K562 (cell line): Measurements from ENCODE around the gene CARD18. TPM values are rescaled to one million over a fixed set of nuclear protein-coding genes. Genes with fewer than 3 reads are reported as not detected.

ENCODE experiments used
- ATAC-seq: fragments of 200-7000 bp; cut with Tn5 transposase; 3 replicates; pipeline ENCODE4 v1.9.1; 2020; ENCODE audit warnings: moderate library complexity
- BruUV-seq: library from RNA; stranded (reverse); fragments of 400-500 nt; replicated peaks from 2 replicates; lab custom pipeline; 2021; lab: Mats Ljungman, UMichigan
- CTCF ChIA-PET: fragments of 300-600 bp; formaldehyde crosslinking; extraction: SDS; loops from one replicate; lab custom pipeline; 2021; ENCODE audit warnings: low intra/inter-chr PET ratio; lab: Yijun Ruan, JAX
- POLR2A ChIA-PET: fragments of 300-600, 350-650 bp; sonication (Branson Sonifier 250); formaldehyde crosslinking; extraction: SDS; loops from one replicate; lab custom pipeline; 2021; ENCODE audit warnings: antibody characterized with exemption, inconsistent platforms; lab: Yijun Ruan, JAX
- DNase-seq, 4 experiments: peaks; one replicate each; pipeline versions ENCODE4 v3.0.0 to v3.0.0-alpha.2; 2011 to 2018; ENCODE audit warnings: low spot score in 3 of 4, mixed read lengths in 3 of 4; ENCODE audit errors: extremely low read depth in 1 of 4
- FAIRE-seq: peaks from 2 replicates; lab custom pipeline; 2011; peaks lifted over from hg19 to GRCh38; lab: Jason Lieb, UNC
- H2AFZ ChIP-seq: 2 replicates; pipeline ENCODE4 v1.6.0; 2011; ENCODE audit warnings: low read depth, low read length, control low read depth, inconsistent platforms
- H3K27ac ChIP-seq: fragments of 200-600 bp; 3 replicates; pipeline ENCODE4 v1.8.0; 2011; ENCODE audit warnings: low read depth, mild to moderate bottlenecking, control low read depth, inconsistent platforms, low read length, moderate library complexity, mixed read lengths; ENCODE audit errors: extremely low read depth
- H3K27me3 ChIP-seq, 2 experiments: fragments of 300-600 bp in 1 of 2; 2 replicates in 1 of 2; 3 replicates in 1 of 2; pipeline versions ENCODE4 v1.6.0 to v1.8.0; 2011; ENCODE audit warnings: inconsistent platforms in 2 of 2, low read length in 2 of 2, mild to moderate bottlenecking in 1 of 2, mixed read lengths in 1 of 2, moderate library complexity in 1 of 2; ENCODE audit not compliant: control insufficient read depth in 2 of 2, insufficient read depth in 2 of 2
- H3K36me3 ChIP-seq: fragments of 300-600 bp; 3 replicates; pipeline ENCODE4 v1.8.0; 2011; ENCODE audit warnings: mild to moderate bottlenecking, low read length, inconsistent platforms; ENCODE audit not compliant: control insufficient read depth, insufficient read depth
- H3K4me1 ChIP-seq, 2 experiments: fragments of 200-600 bp in 1 of 2; replicated peaks in 1 of 2; 2 replicates in 1 of 2; 3 replicates in 1 of 2; pipeline versions ENCODE4 v1.5.1 to v1.8.0; 2011; ENCODE audit warnings: inconsistent platforms in 2 of 2, low read length in 2 of 2, mild to moderate bottlenecking in 1 of 2, mixed read lengths in 1 of 2, moderate library complexity in 1 of 2; ENCODE audit not compliant: control insufficient read depth in 2 of 2, insufficient read depth in 2 of 2
- H3K4me2 ChIP-seq: 2 replicates; pipeline ENCODE4 v1.6.1; 2011; ENCODE audit warnings: low read length, control low read depth, inconsistent platforms, mixed read lengths; ENCODE audit not compliant: insufficient read depth
- H3K4me3 ChIP-seq: fragments of 200-600 bp; sonication (generic), shearing (Covaris generic); 2 replicates; pipeline ENCODE4 v1.5.1; 2016; ENCODE audit warnings: control low read depth, inconsistent platforms
- H3K79me2 ChIP-seq: fragments of 200-600 bp; 3 replicates; pipeline ENCODE4 v1.8.0; 2011; ENCODE audit warnings: low read length, inconsistent platforms; ENCODE audit not compliant: control insufficient read depth, insufficient read depth
- H3K9ac ChIP-seq, 2 experiments: 2 replicates each; pipeline versions ENCODE4 v1.6.0 to v1.6.1; 2011; ENCODE audit warnings: low read depth in 2 of 2, low read length in 2 of 2, control low read depth in 1 of 2, inconsistent platforms in 1 of 2, mild to moderate bottlenecking in 1 of 2, mixed read lengths in 1 of 2; ENCODE audit not compliant: insufficient read depth in 1 of 2
- H3K9me1 ChIP-seq: one replicate; pipeline ENCODE4 v1.6.0; 2011; ENCODE audit warnings: inconsistent platforms, mild to moderate bottlenecking, low read length, moderate library complexity; ENCODE audit not compliant: control insufficient read depth, insufficient read depth
- H3K9me3 ChIP-seq: replicated peaks from 2 replicates; pipeline ENCODE4 v1.5.1; 2011; ENCODE audit warnings: low read depth, low read length, inconsistent platforms; ENCODE audit not compliant: control insufficient read depth, insufficient read depth
- H4K20me1 ChIP-seq: replicated peaks from 2 replicates; pipeline ENCODE4 v1.6.1; 2011; ENCODE audit warnings: low read length, inconsistent platforms, mixed read lengths; ENCODE audit not compliant: control insufficient read depth, insufficient read depth
- BCOR ChIP-seq: fragments of 450-650 bp; IDR thresholded peaks from 2 replicates; pipeline ENCODE4 v1.6.1; 2016
- CC2D1A ChIP-seq: fragments of 450-650 bp; IDR thresholded peaks from 2 replicates; pipeline ENCODE4 v1.6.1; 2017; ENCODE audit warnings: mild to moderate bottlenecking
- FOXJ3 ChIP-seq: sonication (generic); formaldehyde crosslinking; IDR thresholded peaks from 2 replicates; pipeline ENCODE4 v1.4.0; 2020; ENCODE audit warnings: mild to moderate bottlenecking, missing genetic modification reagents
- FUS ChIP-seq: fragments of 200-400 bp; formaldehyde crosslinking; optimal IDR thresholded peaks from 2 replicates; pipeline ENCODE3; 2017; ENCODE audit warnings: low read depth, low read length
- HDAC6 ChIP-seq: IDR thresholded peaks from 2 replicates; pipeline ENCODE4 v1.6.1; 2012; ENCODE audit warnings: low read depth, mild to moderate bottlenecking, control low read depth, inconsistent platforms, low read length, moderate library complexity
- HIVEP1 ChIP-seq: fragments of 250-450 bp; sonication (Bioruptor Pico); IDR thresholded peaks from 2 replicates; pipeline ENCODE4 v1.4.0; 2020; ENCODE audit warnings: mild to moderate bottlenecking
- HSF4 ChIP-seq: fragments of 250-450 bp; sonication (Bioruptor Pico); IDR thresholded peaks from 2 replicates; pipeline ENCODE4 v2.1.2; 2022; ENCODE audit warnings: mild to moderate bottlenecking, moderate library complexity, borderline replicate concordance
- KLF16 ChIP-seq: IDR thresholded peaks from 2 replicates; pipeline ENCODE4 v1.6.1; 2016; ENCODE audit warnings: antibody characterized with exemption
- MEF2A ChIP-seq: IDR thresholded peaks from 2 replicates; pipeline ENCODE4 v1.6.1; 2011; ENCODE audit warnings: low read depth, mild to moderate bottlenecking, low read length, moderate library complexity; ENCODE audit not compliant: control insufficient read depth
- MEIS2 ChIP-seq: fragments of 450-650 bp; IDR thresholded peaks from 2 replicates; pipeline ENCODE4 v1.6.1; 2014; ENCODE audit warnings: mild to moderate bottlenecking; ENCODE audit not compliant: partially characterized antibody
- MYNN ChIP-seq, 2 experiments: sonication (generic); formaldehyde crosslinking in 1 of 2; IDR thresholded peaks; 2 replicates each; pipeline versions ENCODE4 v1.5.0 to v1.6.1; 2016 to 2020; ENCODE audit warnings: antibody characterized with exemption in 1 of 2, missing genetic modification reagents in 1 of 2
- RBM17 ChIP-seq: fragments of 200-400 bp; formaldehyde crosslinking; IDR thresholded peaks from 2 replicates; pipeline ENCODE4 v1.6.1; 2017; ENCODE audit warnings: low read depth, mild to moderate bottlenecking, low read length, borderline replicate concordance
- SFPQ ChIP-seq: fragments of 200-400 bp; formaldehyde crosslinking; IDR thresholded peaks from 2 replicates; pipeline ENCODE4 v1.6.1; 2017; ENCODE audit warnings: mild to moderate bottlenecking, low read depth, low read length, moderate library complexity
- SRSF7 ChIP-seq: fragments of 200-400 bp; formaldehyde crosslinking; optimal IDR thresholded peaks from 2 replicates; pipeline ENCODE3; 2017; ENCODE audit warnings: mild to moderate bottlenecking, low read depth, low read length
- TAF15 ChIP-seq: fragments of 200-400 bp; formaldehyde crosslinking; IDR thresholded peaks from 2 replicates; pipeline ENCODE4 v1.6.1; 2017; ENCODE audit warnings: mild to moderate bottlenecking, low read depth, low read length, moderate library complexity
- ZNF146 ChIP-seq: IDR thresholded peaks from one replicate; pipeline ENCODE4 v1.6.1; 2018; ENCODE audit warnings: missing compliant biosample characterization; ENCODE audit not compliant: unreplicated experiment
- ZNF174 ChIP-seq: fragments of 250-450 bp; sonication (Bioruptor Pico); IDR thresholded peaks from 2 replicates; pipeline ENCODE4 v1.4.0; 2020; ENCODE audit warnings: mild to moderate bottlenecking
- ZNF277 ChIP-seq: fragments of 250-450 bp; sonication (Bioruptor Pico); IDR thresholded peaks from 2 replicates; pipeline ENCODE4 v1.8.0; 2022; ENCODE audit warnings: inconsistent platforms, mild to moderate bottlenecking, moderate library complexity, borderline replicate concordance
- ZNF507 ChIP-seq: conservative IDR thresholded peaks from 2 replicates; pipeline ENCODE4 v1.6.1; 2017; ENCODE audit warnings: missing genetic modification characterization, missing compliant biosample characterization
- WGBS: fragments of 100-300 bp; shearing (Covaris generic); methylation state at CpG from one replicate; pipeline ENCODE4 v1.1.6; 2016; ENCODE audit warnings: low coverage, mixed read lengths; ENCODE audit not compliant: insufficient coverage; ENCODE audit errors: missing lambda C conversion rate; 5-methylcytosine and 5-hydroxymethylcytosine counted together
- in situ Hi-C: fragments of 300-500 bp; cut with MboI; formaldehyde crosslinking; loops from 4 replicates; pipeline ENCODE4 v1.15.0; 2018; ENCODE audit warnings: inconsistent platforms, mixed read lengths
- intact Hi-C: fragments of 100-400 bp; cut with micrococcal nuclease; formaldehyde crosslinking; loops from 2 replicates; pipeline ENCODE4 v1.14.2; 2022
- polyA plus RNA-seq, 8 experiments: library from polyadenylated mRNA; depleted of rRNA in 4 of 8; stranded (reverse) in 5 of 8; unstranded in 3 of 8; fragments of >200 nt; fragmentation: Nextera tagmentation in 2 of 8; fragmentation: Illumina TruSeq in 1 of 8; extraction: Ambion mirVana in 2 of 8; extraction: Trizol in 1 of 8; gene quantifications; 2 replicates each; pipeline versions ENCODE4 v1.2.1 to v1.2.3, GENCODE V29; 2011 to 2014; ENCODE audit warnings: inconsistent platforms in 1 of 8, missing spikeins in 1 of 8
- total RNA-seq, 7 experiments: library from RNA; depleted of rRNA in 6 of 7; stranded (reverse); fragments of >200 nt in 6 of 7; fragmentation: Illumina TruSeq in 2 of 7; extraction: Trizol in 2 of 7; gene quantifications; 2 replicates each; pipeline versions ENCODE4 v1.2.1 to v1.2.3, GENCODE V29; 2011 to 2021; ENCODE audit warnings: low replicate concordance in 1 of 7

The CARD18 gene
- total and polyA plus RNA-seq, 9 of the 15 experiments (the other 6 are each of a cell fraction or from before 2014, with no cell fraction given): 1.5 to 4.7 (median 2.9) TPM

GRCh38 chr11:105183426-105183825 is 43.9 kb upstream of the CARD18 start:
- H3K27ac ChIP-seq: no peak overlapping the region
- H2AFZ ChIP-seq: no peak overlapping the region
- no peaks in the 10 kb centered on the region for H4K20me1 ChIP-seq
- H3K4me2 ChIP-seq: no peak overlapping the region
- DNase-seq (no peak), ATAC-seq (no peak), FAIRE-seq (no peak)
- H3K36me3 ChIP-seq: no peaks in the 10 kb centered on the region
- H3K4me1 ChIP-seq: no peaks in the 10 kb centered on the region
- no TSS peak for BruUV-seq
- H3K4me3 ChIP-seq: no peak overlapping the region
- H3K9me3 ChIP-seq: 0 out of 2 replicates have a peak, but pooled peaks cover 2% of the 10 kb centered on the region
- ChIA-PET POLR2A (no interaction called here), CTCF (no interaction called here)
- intact Hi-C loops: no loop called here
- H3K9ac ChIP-seq: no peak overlapping the region
- H3K9me1 ChIP-seq: no peaks in the 10 kb centered on the region
- H3K27me3 ChIP-seq: no peaks in the 10 kb centered on the region
- in situ Hi-C loops: no loop called here
- no peak for TF ChIP-seq MEIS2
- TF ChIP-seq ZNF146 (CRISPR knock-in tag): no peak
- no peak for TF ChIP-seq SRSF7
- no peak for TF ChIP-seq BCOR
- TF ChIP-seq MEF2A: no peak
- TF ChIP-seq ZNF507: no peak
- no peak for TF ChIP-seq KLF16
- no peak for TF ChIP-seq ZNF277 (CRISPR knock-in tag)
- TF ChIP-seq MYNN (IDR thresholded peaks at IDR 0.05): no peak
- TF ChIP-seq MYNN (CRISPR knock-in tag; IDR thresholded peaks at IDR 0.05): no peak
- TF ChIP-seq RBM17: no peak
- TF ChIP-seq SFPQ: no peak
- no peak for TF ChIP-seq ZNF174 (CRISPR knock-in tag)
- TF ChIP-seq TAF15: no peak
- no peak for TF ChIP-seq FOXJ3 (CRISPR knock-in tag)
- no peak for TF ChIP-seq HSF4
- no peak for TF ChIP-seq CC2D1A
- TF ChIP-seq HDAC6: no peak
- TF ChIP-seq FUS: no peak
- no peak for TF ChIP-seq HIVEP1
- WGBS: 2% methylated on average over 3 of the region's 3 CpGs
- H3K79me2 ChIP-seq: no peaks in the 10 kb centered on the region
